Subcutaneous abdominal adipose tissue (tissue), 5 donors: Measurements from ENCODE around the gene IFNGR1.

Experiments used
- H3K27ac ChIP-seq: one replicate; pipeline ENCODE4 v1.7.0; 2013; ENCODE audit warnings: low read depth, mild to moderate bottlenecking, inconsistent platforms, low read length, moderate library complexity
- H3K27me3 ChIP-seq, 5 donors: one replicate each; pipeline ENCODE4 v1.7.0; 2013; ENCODE audit warnings: low read length in 5 of 5, inconsistent platforms in 1 of 5; ENCODE audit not compliant: control insufficient read depth in 5 of 5, insufficient read depth in 4 of 5
- H3K36me3 ChIP-seq, 5 donors: one replicate each; pipeline ENCODE4 v1.7.0; 2013; ENCODE audit warnings: low read length in 5 of 5; ENCODE audit not compliant: control insufficient read depth in 5 of 5, insufficient read depth in 5 of 5
- H3K4me1 ChIP-seq, 5 donors: one replicate each; pipeline ENCODE4 v1.7.0; 2013; ENCODE audit warnings: low read length in 5 of 5, mild to moderate bottlenecking in 3 of 5, moderate library complexity in 1 of 5; ENCODE audit not compliant: control insufficient read depth in 5 of 5, insufficient read depth in 5 of 5
- H3K4me3 ChIP-seq, 5 donors: one replicate each; pipeline ENCODE4 v1.7.0; 2013; ENCODE audit warnings: low read length in 5 of 5, low read depth in 1 of 5
- H3K9ac ChIP-seq, 5 donors: one replicate each; pipeline ENCODE4 v1.7.0; 2013; ENCODE audit warnings: low read length in 5 of 5, mild to moderate bottlenecking in 4 of 5, moderate library complexity in 3 of 5
- H3K9me3 ChIP-seq, 5 donors: one replicate each; pipeline ENCODE4 v1.7.0; 2013; ENCODE audit warnings: low read length in 5 of 5; ENCODE audit not compliant: control insufficient read depth in 5 of 5
- donor health status: healthy.
- donor health status: healthy.
- donor health status: healthy.
- donor health status: healthy.
- donor health status: healthy.

The IFNGR1 gene

DNA sequence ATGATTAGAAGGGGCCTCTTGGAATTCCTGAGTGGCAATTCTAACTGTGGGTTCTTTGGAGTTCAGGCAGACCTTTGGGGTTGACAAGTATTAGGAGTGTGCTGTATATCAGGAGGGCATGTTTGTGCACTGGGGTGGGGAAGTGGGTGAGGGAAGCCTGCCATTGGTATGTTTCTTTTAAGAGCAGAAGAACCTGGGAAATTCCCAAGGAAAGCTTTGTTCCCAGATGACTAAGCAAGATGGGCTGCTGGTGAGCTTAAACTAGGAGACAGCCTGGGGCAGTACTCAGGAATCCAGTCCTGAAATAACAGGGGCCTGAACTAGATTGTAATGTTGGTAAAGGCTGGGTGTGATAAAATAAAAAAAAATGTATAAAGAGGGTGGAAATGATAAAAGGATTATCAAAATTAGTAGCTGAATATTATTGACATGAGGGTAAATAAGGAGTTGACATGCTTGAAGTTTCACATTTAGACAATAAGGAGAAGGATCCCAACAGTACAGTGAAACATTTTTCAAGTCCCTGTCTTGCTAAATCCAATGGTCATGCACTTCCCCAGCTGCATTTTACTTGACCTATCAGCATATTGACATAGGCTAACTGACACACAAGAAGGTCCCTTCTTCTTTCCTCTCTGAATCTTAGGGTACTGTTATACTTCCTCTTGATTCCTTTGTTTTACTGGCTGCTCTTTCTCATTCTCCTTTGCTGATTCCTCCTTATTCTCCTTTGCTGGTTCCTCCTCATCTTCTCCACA, 18.4 kb upstream of the IFNGR1 start:
- Histone ChIP-seq H3K9ac (no peak overlapping the region), H3K36me3 (no peaks in the 10 kb centered on the region), H3K4me3 (no peak overlapping the region), H3K4me1 (peaks cover 7 to 53% (median 44%) of the 10 kb centered on the region in 5 donors), H3K9me3 (no peaks in the 10 kb centered on the region), H3K27ac (peak overlapping the region; percentile 21), H3K27me3 (no peaks in the 10 kb centered on the region)

DNA sequence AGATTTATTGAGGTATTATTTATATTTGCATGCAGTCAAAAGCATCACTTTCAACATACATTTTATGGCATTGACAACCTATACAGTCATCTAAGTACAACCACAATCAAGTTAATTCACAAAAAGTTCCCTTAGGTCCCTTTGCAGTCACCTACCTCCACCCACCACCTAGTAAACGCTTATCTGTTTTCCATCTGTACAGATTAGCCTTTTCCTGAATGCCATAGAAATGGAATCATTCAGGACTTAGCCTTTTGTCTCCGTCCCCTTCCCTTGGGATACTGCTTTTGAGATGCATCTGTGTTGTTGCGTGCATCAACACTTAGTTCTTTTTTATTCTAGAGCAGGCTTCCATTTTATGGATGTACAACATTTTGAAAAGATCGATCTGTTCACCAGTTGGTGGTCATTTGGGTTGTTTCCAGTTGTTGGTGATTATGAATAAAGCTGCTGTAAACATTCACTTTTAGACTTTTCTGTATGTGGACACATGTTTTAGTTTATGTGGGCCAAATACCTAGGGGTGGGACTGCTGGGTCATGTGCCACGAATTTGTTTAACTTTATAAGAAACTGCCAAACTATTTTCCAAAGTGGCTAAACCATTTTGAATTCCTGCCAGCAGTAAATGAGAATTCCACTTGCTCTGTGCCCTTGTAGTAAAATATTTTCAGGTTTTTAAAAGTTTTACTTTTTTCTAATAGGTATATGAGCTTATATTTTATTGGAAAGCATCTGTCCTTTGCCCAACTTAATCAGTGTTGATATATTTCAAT, 17.6 kb upstream of the IFNGR1 start:
- Histone ChIP-seq H3K9me3 (no peaks in the 10 kb centered on the region), H3K36me3 (no peaks in the 10 kb centered on the region), H3K4me1 (peaks cover 7 to 49% (median 44%) of the 10 kb centered on the region in 5 donors), H3K9ac (no peak overlapping the region), H3K27ac (peak overlapping the region; percentile 21), H3K27me3 (no peaks in the 10 kb centered on the region), H3K4me3 (no peak overlapping the region)

- H3K27me3 ChIP-seq: no peaks in the 10 kb centered on the region
- no peaks in the 10 kb centered on the region for H3K9me3 ChIP-seq
- H3K4me1 ChIP-seq: peaks cover 7 to 46% (median 34%) of the 10 kb centered on the region in 5 donors
- H3K36me3 ChIP-seq: no peaks in the 10 kb centered on the region
- H3K9ac ChIP-seq: no peak overlapping the region
- no peak overlapping the region for H3K4me3 ChIP-seq
- no peak overlapping the region for H3K27ac ChIP-seq
Measured at GRCh38 chr6:137235686-137236085, 16.5 kb upstream of the IFNGR1 start.

DNA sequence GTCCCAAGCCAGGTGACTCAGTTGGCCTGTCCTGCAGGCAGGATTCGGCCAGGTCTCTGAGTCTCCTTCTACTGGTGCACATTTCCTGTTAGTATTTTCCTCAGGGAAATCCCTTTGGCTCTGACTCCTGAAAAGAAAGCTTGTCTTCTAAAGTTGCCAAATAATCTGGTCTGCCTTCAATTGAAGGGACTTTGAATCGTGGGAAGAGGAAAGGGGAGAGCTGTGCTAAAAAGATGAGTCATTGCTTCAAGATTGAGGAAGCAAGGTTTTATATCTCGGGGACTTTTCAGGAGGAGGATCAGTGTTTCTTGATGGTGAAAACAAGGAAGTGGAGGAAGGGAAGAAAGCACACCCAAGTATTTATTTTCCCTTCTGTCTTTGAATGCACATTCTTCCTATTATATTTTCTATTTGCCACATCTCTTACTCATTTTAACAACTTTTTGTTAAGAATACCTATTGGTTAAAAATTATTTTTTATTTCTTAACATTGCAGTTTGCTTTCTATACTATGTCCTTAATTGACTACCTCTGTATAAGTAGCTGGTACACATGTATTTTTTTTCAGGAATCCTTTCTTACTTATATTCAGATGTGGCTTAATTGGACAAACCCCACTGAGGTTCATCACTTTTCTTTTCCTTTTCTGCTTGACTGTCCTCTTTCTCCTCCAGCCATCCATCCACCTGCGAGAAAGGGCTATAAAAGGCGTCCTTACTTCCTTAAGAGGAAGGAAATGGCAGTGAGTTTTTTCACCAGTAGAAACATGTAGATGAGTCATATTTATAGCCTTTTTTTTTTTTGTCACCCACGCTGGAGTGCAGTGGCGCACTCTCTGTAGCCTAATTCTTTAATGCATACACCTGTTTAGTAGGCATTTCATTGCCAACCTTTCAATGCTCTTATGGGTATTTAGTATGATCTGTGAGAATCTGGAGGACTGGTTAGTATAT, 15.0 kb upstream of the IFNGR1 start:
- no peaks in the 10 kb centered on the region for H3K27me3 ChIP-seq
- H3K36me3 ChIP-seq: no peaks in the 10 kb centered on the region
- peak overlapping the region in 3 of 5 donors; percentile 6 to 74 (median 15) for H3K9ac ChIP-seq
- no peaks in the 10 kb centered on the region for H3K9me3 ChIP-seq
- peak overlapping the region in 2 of 5 donors; percentile 2 to 20 for H3K4me3 ChIP-seq
- H3K4me1 ChIP-seq: peaks cover 7 to 51% (median 25%) of the 10 kb centered on the region in 5 donors
- peak overlapping the region; percentile 89 for H3K27ac ChIP-seq

DNA sequence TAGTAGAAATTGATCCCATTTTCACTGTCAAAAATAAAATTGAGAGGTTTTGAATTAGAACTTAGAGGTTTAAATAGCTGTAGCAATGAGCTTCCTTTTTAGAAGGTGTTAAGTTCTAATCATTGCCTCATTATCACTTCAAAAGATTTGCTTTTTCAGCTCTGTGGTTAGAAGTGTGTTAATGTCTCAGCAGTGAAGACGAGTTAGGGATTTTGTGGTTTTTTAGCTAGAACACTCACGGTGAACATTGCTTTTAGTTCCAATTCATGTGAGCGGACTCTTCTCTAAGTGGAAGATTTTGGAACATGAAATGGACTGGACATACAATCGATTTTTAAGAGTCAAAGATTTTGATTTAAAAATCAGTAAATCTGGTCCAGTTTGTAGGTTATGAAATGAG, 12.7 kb upstream of the IFNGR1 start:
- Histone ChIP-seq H3K9ac (no peak overlapping the region), H3K27ac (no peak overlapping the region), H3K9me3 (no peaks in the 10 kb centered on the region), H3K27me3 (no peaks in the 10 kb centered on the region), H3K36me3 (no peaks in the 10 kb centered on the region), H3K4me3 (no peak overlapping the region), H3K4me1 (peaks cover 10 to 60% (median 43%) of the 10 kb centered on the region in 5 donors)

GRCh38 chr6:137230956-137231555, 11.9 kb upstream of the IFNGR1 start:
- Histone ChIP-seq H3K9ac (no peak overlapping the region), H3K4me1 (peaks cover 10 to 58% (median 39%) of the 10 kb centered on the region in 5 donors), H3K27me3 (no peaks in the 10 kb centered on the region), H3K4me3 (no peak overlapping the region), H3K9me3 (no peaks in the 10 kb centered on the region), H3K36me3 (no peaks in the 10 kb centered on the region), H3K27ac (no peak overlapping the region)

GRCh38 chr6:137230547-137230946, 11.4 kb upstream of the IFNGR1 start:
- Histone ChIP-seq H3K9ac (no peak overlapping the region), H3K27ac (no peak overlapping the region), H3K36me3 (no peaks in the 10 kb centered on the region), H3K4me3 (no peak overlapping the region), H3K4me1 (peaks cover 12 to 54% (median 39%) of the 10 kb centered on the region in 5 donors), H3K9me3 (no peaks in the 10 kb centered on the region), H3K27me3 (no peaks in the 10 kb centered on the region)

DNA sequence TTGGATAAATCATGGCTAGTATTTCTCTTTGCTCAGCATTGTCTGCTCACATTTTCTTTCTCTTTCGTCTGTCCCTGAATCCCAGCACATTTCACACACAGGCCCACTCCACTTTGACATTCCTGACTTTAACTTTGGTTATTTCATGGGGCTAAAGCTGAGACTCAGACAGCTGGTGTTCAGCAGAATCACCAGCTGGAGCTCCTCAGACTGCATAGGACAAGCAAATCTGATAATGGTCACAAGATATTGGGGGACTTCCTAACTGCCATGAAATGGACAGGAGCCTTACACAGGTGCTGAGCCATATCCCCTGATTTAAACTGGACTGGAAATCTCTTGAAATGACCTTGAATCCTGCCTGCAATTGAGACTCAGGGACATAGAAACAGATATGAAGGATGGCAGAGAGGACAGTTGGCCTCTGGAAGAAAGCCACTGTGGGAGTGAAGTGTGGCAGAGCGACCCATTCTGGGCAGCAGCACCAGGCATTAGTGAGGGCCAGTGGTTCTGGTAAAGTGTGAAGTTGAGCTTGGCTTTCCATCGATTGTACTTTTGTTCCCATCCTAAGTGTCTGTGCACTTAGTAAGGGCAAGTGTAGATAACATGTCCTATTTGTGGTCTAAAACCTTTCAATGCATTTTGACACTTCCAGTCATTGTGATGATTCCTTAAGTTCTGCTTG, 10.0 kb upstream of the IFNGR1 start:
- no peaks in the 10 kb centered on the region for H3K9me3 ChIP-seq
- no peak overlapping the region for H3K9ac ChIP-seq
- H3K27me3 ChIP-seq: no peaks in the 10 kb centered on the region
- no peak overlapping the region for H3K27ac ChIP-seq
- no peaks in the 10 kb centered on the region for H3K36me3 ChIP-seq
- H3K4me3 ChIP-seq: no peak overlapping the region
- H3K4me1 ChIP-seq: peaks cover 13 to 54% (median 32%) of the 10 kb centered on the region in 5 donors

GRCh38 chr6:137227871-137228302, 8.7 kb upstream of the IFNGR1 start:
- H3K9ac ChIP-seq: peak overlapping the region in 2 of 5 donors; percentile 19 to 43
- H3K4me1 ChIP-seq: peaks cover 9 to 54% (median 34%) of the 10 kb centered on the region in 5 donors
- peak overlapping the region; percentile 68 for H3K27ac ChIP-seq

More at GRCh38 chr6:137227871-137228302, 8.7 kb upstream of the IFNGR1 start:
- H3K36me3 ChIP-seq: no peaks in the 10 kb centered on the region
- H3K9me3 ChIP-seq: no peaks in the 10 kb centered on the region
- H3K27me3 ChIP-seq: no peaks in the 10 kb centered on the region
- H3K4me3 ChIP-seq: no peak overlapping the region
